ENCODE measurements around the gene DGKD. TPM values are rescaled to one million over a fixed set of nuclear protein-coding genes. Genes with fewer than 3 reads are reported as not detected.
A peak's percentile ranks its signal among the peaks of the same experiment; 100 is the strongest.

DGKD gene
- total RNA-seq, 1 donor from 2014 or later, result 18.8 TPM

- DNase-seq (ENCODE audit: low spot score), result peak; percentile 79
Observed at GRCh38 chr2:233443511-233444183, 89.4 kb downstream of the DGKD start.

- no peak for DNase-seq (ENCODE audit: low spot score)
Observed at GRCh38 chr2:233444501-233444900, 90.2 kb downstream of the DGKD start.

GRCh38 chr2:233445152-233445830, 91.0 kb downstream of the DGKD start:
- DNase-seq (ENCODE audit: low spot score), result no peak

GRCh38 chr2:233446121-233446520, 91.8 kb downstream of the DGKD start:
- DNase-seq (ENCODE audit: low spot score), result no peak

GRCh38 chr2:233446606-233447305, 92.5 kb downstream of the DGKD start:
- DNase-seq (ENCODE audit: low spot score), result no peak

GRCh38 chr2:233447506-233448219, 93.4 kb downstream of the DGKD start:
- DNase-seq (ENCODE audit: low spot score), result no peak

- no peak for DNase-seq (ENCODE audit: low spot score)
Observed at GRCh38 chr2:233448220-233448559, 93.9 kb downstream of the DGKD start.

- no peak for DNase-seq (ENCODE audit: low spot score)
Observed at GRCh38 chr2:233448575-233448974, 94.3 kb downstream of the DGKD start.

GRCh38 chr2:233449081-233449901, 95.0 kb downstream of the DGKD start:
- DNase-seq (ENCODE audit: low spot score), result peak; percentile 15

GRCh38 chr2:233449921-233450863, 95.9 kb downstream of the DGKD start:
- DNase-seq (ENCODE audit: low spot score), result no peak

GRCh38 chr2:233450864-233451575, 96.7 kb downstream of the DGKD start:
- no peak for DNase-seq (ENCODE audit: low spot score)

GRCh38 chr2:233451950-233452349, 97.7 kb downstream of the DGKD start:
- DNase-seq (ENCODE audit: low spot score), result no peak

GRCh38 chr2:233453111-233453915, 99.0 kb downstream of the DGKD start:
- DNase-seq (ENCODE audit: low spot score), result no peak

GRCh38 chr2:233453916-233454315, 99.6 kb downstream of the DGKD start:
- no peak for DNase-seq (ENCODE audit: low spot score)

GRCh38 chr2:233455006-233455405, 100.7 kb downstream of the DGKD start:
- no peak for DNase-seq (ENCODE audit: low spot score)

GRCh38 chr2:233455491-233455890, 101.2 kb downstream of the DGKD start:
- DNase-seq (ENCODE audit: low spot score), result no peak

GRCh38 chr2:233456111-233456510, 101.8 kb downstream of the DGKD start:
- DNase-seq (ENCODE audit: low spot score), result no peak

- no peak for DNase-seq (ENCODE audit: low spot score)
Observed at GRCh38 chr2:233456934-233457333, 102.6 kb downstream of the DGKD start.

- no peak for DNase-seq (ENCODE audit: low spot score)
Observed at GRCh38 chr2:233457356-233457755, 103.1 kb downstream of the DGKD start.
